GM19025 (cell line): ENCODE data around the gene NDRG4.

Source experiments
- ATAC-seq: cut with Tn5 transposase; IDR thresholded peaks from one replicate; pipeline ENCODE4 v1.9.1; 2021; ENCODE audit warnings: mild to moderate bottlenecking, low read depth, moderate library complexity; ENCODE audit not compliant: unreplicated experiment

NDRG4 gene

GRCh38 chr16:58493756-58494431, 6.0 kb upstream of the NDRG4 start:
- ATAC-seq: no peak

- ATAC-seq: peak; percentile 38
Measured at GRCh38 chr16:58494981-58495520, 4.9 kb upstream of the NDRG4 start.

- no peak for ATAC-seq
Measured at GRCh38 chr16:58495521-58496331, 4.2 kb upstream of the NDRG4 start.

GRCh38 chr16:58497468-58497867, 2.5 kb upstream of the NDRG4 start:
- no peak for ATAC-seq

- no peak for ATAC-seq
Measured at GRCh38 chr16:58497935-58498334, 2.0 kb upstream of the NDRG4 start.

- no peak for ATAC-seq
Measured at GRCh38 chr16:58498341-58499091, 1.4 kb upstream of the NDRG4 start.

GRCh38 chr16:58499092-58499511, 841 bp upstream of the NDRG4 start:
- no peak for ATAC-seq

GRCh38 chr16:58500430-58501241, 693 bp downstream of the NDRG4 start:
- no peak for ATAC-seq

GRCh38 chr16:58501242-58502131, 1.5 kb downstream of the NDRG4 start:
- no peak for ATAC-seq

GRCh38 chr16:58502217-58502921, 2.4 kb downstream of the NDRG4 start:
- no peak for ATAC-seq

GRCh38 chr16:58503166-58503862, 3.4 kb downstream of the NDRG4 start:
- no peak for ATAC-seq

- ATAC-seq: no peak
Measured at GRCh38 chr16:58503863-58504688, 4.1 kb downstream of the NDRG4 start.

- no peak for ATAC-seq
Measured at GRCh38 chr16:58506241-58507194, 6.6 kb downstream of the NDRG4 start.

- no peak for ATAC-seq
Measured at GRCh38 chr16:58507195-58507962, 7.4 kb downstream of the NDRG4 start.

- no peak for ATAC-seq
Measured at GRCh38 chr16:58507963-58508670, 8.2 kb downstream of the NDRG4 start.
